GM12873 (cell line): ENCODE measurements around the gene KNG1.
A peak's percentile ranks its signal among the peaks of the same experiment; 100 is the strongest.

Source experiments
- TF ChIP-seq, protein P1 (sequence below): IDR thresholded peaks from 2 replicates; pipeline ENCODE4 v1.5.1; 2012; ENCODE audit warnings: low read depth, mild to moderate bottlenecking, moderate library complexity, low read length, control low read depth; ENCODE audit not compliant: insufficient read depth; ENCODE audit errors: missing control alignments

KNG1 gene

DNA sequence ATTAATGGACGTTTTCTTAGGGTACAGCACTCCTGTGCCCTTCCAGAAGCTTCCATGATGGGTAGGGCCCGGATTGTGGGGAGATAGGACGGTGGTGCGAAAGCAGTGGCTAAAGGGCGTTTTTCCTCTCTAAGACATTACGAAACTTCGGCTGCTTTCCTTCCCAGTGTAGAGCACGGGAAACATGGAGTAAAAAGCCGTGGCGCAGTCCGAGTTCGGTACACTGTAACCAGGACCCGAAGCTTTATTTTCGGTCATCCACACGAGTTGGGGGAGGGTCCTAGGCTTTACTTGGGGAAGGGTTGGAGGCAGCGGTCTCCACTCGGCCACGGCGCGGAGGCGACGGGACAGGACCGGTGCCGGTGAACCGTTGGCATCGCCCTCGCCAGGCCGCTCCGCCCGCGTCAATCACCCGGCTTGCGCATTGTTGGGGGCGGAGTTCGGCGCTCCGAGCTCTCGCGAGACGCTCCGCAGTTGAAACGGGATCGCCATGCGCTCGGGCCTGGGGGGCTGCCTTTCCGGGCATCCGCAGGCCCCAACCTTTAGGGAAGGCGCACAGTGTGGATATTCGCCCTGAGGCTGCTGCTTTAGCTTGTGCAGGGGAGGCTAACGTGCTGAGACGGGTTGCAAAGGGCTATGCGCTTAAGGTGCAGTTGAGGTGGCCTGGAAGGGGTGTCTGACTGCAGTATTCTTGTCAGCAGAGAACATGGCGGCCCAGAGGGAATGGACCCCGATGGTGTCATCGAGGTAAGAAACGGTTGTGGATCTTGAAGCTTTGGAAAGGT is 66.8 kb downstream of the KNG1 start:
- TF ChIP-seq, protein P1, sequence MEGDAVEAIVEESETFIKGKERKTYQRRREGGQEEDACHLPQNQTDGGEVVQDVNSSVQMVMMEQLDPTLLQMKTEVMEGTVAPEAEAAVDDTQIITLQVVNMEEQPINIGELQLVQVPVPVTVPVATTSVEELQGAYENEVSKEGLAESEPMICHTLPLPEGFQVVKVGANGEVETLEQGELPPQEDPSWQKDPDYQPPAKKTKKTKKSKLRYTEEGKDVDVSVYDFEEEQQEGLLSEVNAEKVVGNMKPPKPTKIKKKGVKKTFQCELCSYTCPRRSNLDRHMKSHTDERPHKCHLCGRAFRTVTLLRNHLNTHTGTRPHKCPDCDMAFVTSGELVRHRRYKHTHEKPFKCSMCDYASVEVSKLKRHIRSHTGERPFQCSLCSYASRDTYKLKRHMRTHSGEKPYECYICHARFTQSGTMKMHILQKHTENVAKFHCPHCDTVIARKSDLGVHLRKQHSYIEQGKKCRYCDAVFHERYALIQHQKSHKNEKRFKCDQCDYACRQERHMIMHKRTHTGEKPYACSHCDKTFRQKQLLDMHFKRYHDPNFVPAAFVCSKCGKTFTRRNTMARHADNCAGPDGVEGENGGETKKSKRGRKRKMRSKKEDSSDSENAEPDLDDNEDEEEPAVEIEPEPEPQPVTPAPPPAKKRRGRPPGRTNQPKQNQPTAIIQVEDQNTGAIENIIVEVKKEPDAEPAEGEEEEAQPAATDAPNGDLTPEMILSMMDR, result peak; percentile 6

DNA sequence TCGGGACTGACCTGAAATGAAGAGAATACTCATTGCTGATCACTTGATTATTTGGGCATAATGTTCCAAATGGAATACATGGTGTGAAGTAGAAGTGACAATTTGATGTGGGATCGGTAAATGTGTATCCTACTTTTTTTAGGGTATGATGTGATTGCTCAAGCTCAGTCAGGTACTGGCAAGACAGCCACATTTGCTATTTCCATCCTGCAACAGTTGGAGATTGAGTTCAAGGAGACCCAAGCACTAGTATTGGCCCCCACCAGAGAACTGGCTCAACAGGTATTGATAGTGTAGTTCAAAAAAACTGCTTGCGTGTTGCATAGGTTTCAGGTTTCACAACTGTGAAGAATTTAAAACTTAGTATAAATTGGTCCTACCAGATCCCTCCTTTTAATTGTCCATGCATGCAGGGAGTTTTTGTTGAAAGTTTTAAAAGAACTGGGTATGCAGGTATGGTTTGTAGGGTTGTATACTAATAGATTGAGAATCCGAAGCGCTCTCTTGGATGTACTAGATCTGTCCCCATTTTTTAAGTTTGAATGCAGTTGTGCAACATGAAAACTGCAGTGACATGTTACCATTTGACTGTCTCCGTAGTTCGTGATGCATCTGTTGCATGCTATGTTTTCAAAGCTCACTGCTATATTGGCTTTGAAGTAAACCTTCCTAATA is 67.8 kb downstream of the KNG1 start:
- TF ChIP-seq, protein P1, result no peak

DNA sequence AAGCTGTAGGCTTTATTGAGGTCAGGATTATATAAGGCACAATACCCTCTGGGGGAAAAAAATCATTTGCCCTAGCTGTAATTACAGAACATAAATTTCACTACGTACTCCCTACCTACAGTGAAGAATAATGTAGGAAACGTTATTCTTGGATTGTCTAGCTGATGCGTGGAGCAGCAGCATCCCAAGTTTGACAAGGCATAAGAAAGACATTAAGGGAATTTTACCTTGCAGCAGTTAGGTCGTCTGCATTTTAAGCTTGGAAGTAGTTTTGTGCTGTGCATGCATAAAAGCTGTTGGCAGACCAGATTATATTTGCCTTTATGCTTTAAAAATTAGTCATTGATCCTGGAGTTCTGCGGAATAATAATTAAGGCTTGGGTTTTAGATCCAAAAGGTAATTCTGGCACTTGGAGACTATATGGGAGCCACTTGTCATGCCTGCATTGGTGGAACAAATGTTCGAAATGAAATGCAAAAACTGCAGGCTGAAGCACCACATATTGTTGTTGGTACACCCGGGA is 68.4 kb downstream of the KNG1 start:
- TF ChIP-seq, protein P1, result no peak

DNA sequence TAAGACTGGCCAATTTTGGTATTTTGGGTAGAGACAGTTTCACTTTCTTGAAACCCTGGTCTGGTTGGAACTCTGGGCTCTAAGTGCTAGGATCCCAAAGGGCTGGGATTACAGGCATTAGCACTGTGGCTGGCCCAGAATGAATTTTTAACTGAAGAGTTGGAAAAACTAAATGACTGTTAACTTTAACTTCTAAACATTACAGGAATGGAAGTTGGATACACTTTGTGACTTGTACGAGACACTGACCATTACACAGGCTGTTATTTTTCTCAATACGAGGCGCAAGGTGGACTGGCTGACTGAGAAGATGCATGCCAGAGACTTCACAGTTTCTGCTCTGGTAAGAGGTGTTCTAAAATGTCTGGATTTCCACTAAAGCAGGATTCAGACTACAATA is 69.8 kb downstream of the KNG1 start:
- TF ChIP-seq, protein P1, result no peak

DNA sequence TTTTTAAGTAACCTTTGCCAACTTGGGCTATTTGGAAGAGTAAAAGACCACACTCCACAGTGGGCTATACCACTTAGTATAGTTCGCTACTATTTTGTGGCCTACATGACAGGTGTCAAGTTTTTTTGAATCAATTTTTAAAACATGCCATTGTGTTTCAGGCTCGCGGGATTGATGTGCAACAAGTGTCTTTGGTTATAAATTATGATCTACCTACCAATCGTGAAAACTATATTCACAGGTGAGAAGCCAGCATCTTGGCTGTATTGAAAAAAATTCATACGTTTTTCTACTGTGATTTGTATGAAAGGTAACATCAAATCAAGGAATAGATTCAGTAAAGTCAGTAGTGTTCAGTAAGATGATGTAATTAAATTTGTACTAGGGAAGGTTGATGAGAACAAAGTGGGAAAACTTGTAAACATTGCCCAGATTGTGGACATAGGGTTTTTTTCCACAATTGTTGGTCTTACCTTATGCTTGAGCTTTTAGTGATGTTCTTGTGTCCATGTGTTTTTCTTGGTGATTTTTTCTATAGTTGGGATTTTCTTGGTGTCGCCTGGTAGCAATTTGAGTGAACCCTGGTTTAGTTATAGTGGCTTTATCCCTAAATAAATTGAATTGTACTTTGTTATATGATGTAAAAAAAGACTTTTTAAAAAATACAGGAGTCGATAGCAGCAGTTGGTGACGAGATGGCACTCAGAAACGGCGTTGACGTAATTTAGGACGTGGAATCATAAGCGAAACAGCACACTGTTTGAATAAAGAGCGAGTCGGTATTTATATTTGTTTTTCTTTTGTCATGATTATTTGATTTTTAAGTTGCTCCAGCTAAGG is 70.7 kb downstream of the KNG1 start:
- TF ChIP-seq, protein P1, result no peak

DNA sequence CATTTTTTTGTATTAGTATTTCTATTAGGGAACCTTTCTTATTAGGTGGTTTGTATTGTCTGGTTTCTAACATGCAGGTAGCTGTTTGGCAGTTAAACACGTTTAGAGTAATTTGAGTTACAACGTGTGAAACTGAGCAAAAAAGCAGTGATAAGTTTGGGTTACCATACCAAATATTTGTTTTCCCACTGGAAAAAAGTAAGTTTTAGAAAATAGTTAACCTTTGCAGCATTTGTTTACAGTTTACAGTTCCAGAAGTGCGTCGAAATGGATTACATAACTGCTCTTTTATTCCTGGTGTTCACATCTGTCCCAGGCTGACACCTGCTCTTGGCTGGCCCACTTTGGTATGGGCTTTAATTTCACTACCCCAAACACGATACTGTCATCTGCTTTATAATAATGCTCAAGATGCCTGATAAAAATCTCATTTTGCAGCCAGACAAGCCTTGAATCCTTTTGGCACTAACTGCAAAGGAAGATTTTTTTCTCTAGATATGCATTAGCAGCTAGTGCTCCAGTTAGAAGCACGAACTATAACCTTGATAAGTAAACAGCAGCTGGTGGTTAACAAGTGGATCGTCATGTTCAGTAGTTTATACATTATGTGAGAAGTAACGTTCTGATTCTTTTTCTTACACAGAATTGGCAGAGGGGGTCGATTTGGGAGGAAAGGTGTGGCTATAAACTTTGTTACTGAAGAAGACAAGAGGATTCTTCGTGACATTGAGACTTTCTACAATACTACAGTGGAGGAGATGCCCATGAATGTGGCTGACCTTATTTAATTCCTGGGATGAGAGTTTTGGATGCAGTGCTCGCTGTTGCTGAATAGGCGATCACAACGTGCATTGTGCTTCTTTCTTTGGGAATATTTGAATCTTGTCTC is 71.6 kb downstream of the KNG1 start:
- TF ChIP-seq, protein P1, result no peak
